ELF-1 (cell line): ENCODE results near the gene SERPINB2.
"Not testable (repeated sequence)": the region's sequence is repeated elsewhere in the genome, so short reads cannot be mapped to it uniquely, and the experiment has no call there.

Source experiments
- DNase-seq: peaks from one replicate; pipeline ENCODE4 v3.0.0-alpha.2; 2016; ENCODE audit warnings: low read depth, low spot score

The SERPINB2 gene

DNA sequence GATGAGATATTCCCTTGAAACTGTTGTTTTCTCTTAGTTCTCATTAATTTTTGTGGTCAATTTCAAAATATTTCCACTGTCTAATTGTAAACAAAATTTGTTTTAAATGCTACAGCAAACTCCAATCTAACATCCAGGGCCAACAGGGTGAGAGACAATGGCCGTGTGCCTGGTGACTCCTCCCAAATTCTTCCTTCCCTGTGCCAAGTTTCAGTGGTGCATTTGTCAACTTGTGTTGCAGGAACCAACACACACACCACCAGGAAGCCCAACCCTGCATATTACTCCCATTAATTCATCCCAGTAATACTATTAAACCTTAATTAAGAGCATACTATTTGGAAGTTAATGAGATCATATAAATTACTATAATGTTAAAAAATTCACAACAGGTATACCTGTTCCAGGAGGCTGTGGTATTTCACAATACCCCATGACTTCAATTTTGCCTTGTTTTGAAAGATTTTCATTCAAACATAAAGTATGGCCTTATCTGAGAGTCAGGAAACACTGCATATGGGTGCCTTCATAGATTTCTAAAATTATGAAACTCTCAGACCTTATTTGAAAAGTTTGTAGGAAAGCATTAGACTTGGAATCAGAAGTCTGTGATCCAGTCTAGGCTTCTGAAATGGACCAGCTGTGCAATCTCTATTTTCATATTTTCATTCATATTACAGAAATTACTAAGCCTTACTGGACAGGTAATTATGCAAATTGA is 1.1 kb downstream of the SERPINB2 start:
- DNase-seq = no peak

DNA sequence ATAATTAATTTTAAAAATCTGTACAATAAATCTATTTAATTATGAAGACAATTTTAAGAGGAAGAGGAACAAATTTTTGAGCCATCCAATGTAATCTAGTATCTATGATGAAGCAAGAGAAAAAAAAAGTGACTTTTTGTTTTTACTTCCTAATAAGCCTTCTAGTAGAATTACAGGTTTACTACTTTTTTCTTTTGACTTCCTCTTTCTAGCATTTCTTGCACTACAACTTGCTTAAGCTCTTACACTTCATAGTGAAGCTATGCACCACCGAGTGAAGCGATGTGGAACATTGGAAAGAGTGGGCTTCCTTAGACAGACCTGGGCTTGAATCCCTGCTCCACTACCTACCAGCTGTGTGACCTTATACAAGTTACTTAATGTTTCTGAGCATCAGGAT is 2.1 kb downstream of the SERPINB2 start:
- no peak for DNase-seq

DNA sequence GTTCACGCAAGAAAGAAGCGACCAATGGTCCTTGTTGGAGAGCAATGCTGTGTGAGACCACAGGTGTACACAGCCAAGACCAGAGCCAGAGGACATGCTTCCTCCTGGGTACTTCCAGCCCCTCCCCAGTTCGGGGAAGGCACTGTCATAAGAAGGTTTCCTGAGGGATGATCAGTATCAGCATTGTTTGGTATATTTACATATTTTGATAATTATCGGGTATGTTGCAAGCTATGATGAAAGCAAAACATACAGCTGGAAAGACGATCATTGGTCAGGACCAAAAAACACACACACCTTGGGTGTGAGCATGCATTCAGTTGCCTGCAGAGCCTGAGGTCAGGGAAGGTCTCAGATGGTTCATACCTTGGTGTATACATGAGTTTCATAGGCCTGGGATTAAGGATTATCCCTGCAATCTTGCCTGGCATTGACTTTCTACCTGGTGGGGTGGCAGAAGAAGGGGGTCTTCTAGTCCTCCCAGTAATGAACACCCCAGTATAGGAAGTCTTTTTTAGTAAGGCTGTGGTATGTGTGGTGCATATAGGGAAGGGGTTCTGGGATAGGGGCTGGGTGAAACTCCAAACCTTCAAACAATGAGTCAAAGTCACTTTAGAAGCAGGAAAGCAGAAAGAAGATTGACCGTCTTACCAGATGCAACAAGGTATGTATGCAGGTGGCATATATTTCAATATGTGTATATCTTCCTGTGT is 2.9 kb downstream of the SERPINB2 start:
- no peak for DNase-seq

DNA sequence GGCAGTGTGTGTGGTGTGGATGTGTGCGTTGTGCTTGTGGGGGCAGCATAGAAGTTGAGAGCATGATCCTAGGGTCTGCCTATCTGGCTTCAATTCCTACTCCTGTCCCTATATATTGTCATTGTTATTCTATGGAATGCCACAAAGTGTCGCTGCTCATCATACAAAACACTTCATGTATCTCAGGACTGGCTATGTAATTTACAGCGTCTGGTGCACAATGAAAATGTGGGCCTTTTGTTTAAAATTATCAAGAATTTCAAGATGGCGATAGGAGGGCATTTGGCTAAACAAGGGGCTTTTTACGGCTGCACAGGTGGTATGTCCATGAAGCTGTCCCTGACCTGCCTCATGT is 3.4 kb downstream of the SERPINB2 start:
- DNase-seq = no peak

DNA sequence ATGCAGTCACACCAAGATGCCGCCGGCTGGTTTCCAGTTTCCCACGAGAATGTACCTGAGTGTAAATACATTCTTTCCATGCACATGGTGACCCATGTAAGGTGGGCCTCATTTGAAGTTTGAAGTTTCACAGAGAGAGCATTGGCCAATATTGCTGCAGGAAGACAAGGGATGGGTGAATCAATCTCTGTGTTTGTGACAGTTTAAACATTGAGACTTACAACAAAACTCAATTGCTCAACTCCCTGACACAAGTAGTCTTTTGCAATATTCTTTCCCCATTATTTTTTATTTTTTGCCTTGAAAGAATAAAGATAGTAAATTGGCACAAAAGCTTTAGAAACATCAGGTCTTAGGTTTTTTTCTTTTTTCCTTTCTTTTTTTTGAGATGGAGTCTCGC is 5.1 kb downstream of the SERPINB2 start:
- no peak for DNase-seq

DNA sequence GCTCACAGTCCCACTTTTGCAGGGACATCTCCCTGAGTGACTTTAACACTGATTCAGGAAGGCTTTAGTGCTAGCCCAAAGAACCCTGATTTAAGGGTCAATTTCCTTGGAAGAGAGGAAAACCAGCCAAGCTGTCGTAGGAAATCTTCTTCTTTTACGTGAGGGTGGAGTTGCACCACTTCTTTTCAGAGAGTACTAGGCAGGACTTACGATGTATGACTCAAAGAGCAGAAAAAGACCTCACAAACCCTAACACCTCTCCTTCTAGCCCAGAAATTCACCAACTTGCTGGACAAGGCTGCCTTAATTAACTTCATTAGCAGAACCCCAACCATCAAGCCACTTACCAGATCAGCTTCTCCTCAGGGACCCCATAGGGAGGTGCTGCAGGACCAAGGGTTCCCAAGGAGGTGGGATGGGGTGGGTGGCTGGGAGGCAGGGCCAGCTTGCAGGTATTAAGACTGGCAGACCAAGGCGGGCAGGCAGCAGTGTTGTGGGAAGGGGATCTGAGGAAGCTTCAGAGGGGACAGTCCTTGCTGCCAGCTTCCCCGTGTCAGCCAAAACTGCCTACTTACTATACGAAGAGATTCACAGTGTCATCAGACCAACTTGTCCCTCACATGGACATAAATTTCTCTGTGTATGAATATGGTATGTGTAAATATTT is 6.7 kb downstream of the SERPINB2 start:
- DNase-seq = no peak

DNA sequence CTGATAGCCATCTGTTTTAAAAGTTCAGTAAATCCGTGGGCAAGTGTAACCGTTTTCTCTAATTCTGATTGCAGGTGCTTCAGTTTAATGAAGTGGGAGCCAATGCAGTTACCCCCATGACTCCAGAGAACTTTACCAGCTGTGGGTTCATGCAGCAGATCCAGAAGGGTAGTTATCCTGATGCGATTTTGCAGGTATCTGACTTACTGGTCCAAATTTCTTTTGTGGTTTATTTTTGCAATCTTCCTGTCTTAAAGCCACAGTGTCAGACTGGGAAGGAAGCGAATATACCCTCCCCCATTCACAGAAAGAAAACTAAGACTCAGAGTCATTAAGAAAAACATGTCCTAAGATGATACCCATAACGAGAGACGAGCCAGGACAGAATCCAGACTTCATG is 7.7 kb downstream of the SERPINB2 start:
- DNase-seq = no peak

DNA sequence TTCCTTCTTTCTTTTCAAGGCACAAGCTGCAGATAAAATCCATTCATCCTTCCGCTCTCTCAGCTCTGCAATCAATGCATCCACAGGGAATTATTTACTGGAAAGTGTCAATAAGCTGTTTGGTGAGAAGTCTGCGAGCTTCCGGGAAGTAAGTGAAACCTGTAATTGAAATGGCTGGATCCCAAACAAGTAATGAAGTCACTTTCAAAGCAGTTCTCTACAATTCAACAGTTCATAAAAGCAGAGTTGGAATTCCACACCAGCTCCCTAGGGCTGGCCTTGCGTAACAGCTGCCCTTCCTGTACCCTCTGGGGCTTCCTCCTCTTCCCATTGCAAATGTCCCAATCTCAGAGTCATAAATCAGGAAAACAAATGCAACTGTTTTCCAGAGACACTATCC is 9.6 kb downstream of the SERPINB2 start:
- DNase-seq = peak; percentile 23

DNA sequence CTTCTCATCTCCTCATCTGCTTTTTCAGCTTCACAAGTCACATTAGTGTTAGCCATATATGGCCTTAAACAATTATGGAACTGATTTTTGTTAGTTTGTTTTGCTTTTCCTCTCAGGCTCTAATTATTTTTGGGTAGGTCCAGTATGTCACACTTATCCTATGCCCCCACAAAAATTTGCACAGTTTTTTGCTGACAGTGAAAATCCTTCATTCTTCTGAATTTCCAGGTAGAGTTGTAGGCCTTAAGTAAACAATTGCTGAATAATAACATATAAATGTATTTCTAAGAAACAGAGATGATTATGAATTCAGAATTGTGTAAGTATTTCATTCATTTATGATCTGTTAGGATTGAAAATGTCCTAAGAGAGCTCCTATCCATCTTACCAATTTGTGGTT is 11.7 kb downstream of the SERPINB2 start:
- DNase-seq = no peak

DNA sequence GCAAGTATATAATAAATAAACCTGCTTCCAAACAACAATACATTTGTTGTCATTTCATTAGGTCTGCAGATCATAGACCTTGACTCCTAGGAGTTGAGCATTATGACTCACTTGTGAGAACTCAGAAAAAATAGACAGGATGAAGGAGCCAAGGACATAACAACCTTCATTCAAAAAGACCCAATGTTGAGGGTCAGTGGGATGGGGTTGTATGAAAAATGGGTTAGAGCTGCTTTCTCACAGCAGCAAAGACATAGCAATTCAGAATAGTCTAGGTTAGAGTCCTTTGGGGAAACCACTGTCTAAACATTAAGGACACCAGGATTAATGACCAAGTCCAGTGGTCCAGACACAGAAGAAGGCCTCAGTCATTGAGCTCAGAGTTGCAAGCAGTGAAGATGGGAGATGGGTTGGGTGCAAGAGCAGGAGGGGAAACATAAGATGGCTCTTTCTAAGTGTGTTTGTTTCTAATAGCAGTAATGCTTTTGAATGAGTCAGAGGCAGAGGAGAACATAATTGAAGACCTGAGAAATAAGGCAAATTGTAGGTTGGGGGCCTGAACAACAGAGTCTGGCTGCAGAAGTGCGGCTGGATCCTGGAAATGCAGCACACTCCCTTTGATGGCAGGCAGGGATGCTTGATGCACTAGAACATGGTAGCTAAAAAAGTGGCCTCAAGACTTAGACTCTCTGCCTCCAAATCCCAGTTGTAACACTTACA is 16.5 kb downstream of the SERPINB2 start:
- DNase-seq = no peak

DNA sequence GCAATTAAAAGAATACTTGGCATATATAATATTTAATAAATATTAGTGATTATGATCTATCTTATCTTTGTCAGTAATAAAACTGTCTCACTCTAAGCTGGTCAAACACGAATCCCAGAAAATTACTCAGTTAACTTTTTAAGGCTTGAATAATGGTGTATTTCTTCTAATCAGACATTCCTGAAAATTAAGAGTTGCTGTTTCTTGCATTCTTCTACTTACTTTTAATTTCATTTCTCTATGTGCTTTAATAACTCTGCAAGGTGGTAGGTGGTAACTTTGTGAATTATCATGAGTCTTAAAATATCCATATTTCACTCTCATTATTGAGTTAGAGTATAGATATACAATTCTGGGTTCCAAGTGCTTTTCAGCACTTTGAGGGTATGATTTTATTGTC is 17.2 kb downstream of the SERPINB2 start:
- no peak for DNase-seq

DNA sequence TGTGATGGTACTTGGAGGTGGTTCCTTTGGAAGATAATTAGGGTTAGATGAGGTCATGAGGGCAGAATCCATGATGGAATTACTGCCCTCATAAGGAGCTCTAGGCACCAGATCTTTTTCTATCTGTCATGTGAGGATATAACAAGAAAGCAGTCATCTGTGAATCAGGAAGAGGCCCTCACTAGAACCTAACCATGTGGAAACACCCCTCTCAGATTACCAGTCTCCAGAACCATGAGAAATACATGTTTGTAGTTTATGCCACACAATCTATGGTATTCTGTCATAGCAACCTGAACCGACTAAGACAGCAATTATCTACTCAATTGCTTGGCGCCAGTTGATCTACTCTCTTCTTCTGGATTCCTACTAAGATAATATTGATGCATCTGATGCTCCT is 17.9 kb downstream of the SERPINB2 start:
- DNase-seq = no peak

DNA sequence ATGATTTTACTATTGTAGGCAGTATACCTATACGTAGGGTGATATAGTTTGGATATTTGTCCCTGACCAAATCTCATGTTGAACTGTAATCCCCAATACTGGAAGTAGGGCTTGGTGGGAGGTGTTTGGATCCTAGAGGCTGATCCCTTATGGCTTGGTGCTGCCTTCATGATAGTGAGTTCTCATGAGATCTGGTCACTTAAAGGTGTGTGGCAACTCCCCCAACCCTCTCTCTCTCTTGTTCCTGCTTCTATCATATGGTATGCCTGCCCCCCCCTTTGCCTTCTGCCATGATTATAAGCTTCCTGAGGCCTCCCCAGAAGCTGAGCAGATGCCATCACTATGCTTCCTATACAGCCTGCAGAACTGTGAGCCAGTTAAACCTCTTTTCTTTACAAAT is 18.6 kb downstream of the SERPINB2 start:
- DNase-seq = no peak

DNA sequence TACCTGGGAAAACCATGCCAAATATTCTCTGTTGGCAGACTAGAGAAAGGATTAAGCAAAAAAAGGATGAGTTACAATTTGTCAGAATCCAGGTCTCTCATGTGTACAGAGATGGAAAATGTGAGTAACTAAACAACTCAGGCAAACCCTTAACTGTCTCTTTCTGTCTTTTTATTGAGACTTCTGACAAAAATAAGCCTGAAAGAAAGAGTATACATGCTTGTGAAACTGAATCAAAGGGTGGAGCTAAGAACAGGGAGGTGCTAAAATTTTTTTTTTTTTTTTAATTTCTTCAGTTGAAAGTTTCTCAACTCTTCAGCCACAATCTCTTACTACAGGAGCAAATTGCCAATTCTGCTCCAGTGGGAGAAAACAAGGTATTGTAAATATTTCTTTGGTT is 20.2 kb downstream of the SERPINB2 start, which contains the start of gene SERPINB10:
Gene SERPINB10, plus strand, starts transcription at position 295 of the 400 bp plus-strand sequence. CDS start 7,553 bp downstream, outside the sequence.
- DNase-seq = no peak

DNA sequence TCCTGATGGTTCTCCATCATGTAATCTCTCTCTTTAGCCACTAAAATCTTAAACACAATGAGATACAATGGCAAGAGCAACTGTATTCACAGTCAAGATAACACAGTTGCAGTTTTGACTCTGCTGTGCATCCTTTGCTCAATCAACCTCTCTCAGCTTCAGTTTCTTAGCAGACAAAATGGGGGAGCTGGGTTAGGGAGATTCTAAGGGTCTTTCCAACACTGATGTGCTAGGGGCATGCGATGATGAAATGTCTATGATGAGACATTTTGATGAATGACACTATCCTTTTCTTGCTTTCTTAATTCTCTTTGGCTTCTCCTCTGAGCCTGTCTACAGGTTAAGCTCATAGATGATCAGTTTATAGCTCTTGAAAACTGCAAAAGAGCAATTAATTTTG is 21.4 kb downstream of the SERPINB2 start:
- no peak for DNase-seq

DNA sequence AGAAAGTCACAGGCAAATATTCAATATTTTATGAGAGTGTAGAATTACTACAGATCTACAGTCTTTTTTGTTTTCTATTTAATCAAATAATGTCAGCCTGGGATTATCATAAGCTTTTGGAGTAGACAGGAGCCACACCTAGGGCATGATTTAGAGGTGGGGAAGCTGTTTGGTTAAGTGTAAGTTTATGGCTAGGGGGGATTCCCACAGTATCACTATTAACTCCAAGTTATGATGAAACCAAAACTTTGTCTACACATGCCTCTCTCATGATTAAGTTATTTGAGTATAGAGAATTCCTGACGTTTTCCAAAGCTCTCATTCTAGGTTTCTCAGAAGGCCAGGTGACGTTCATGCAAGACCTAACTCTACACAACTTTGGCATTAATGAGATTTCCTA is 22.4 kb downstream of the SERPINB2 start:
- no peak for DNase-seq

DNA sequence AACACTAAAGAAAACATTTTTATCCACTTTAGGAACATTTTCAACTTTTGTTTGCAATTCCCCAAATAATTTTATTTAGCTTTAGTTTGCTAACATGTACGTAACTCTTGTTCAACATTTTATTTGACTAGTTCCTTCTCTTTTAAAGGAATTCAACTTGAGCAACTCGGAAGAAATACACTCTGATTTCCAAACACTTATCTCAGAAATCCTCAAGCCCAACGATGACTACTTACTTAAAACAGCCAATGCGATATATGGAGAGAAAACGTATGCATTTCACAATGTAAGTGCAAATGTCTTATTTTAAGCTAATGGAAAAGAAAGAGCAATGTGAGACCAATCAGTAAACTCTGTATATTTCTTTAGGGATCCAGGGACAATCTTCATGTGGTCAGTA is 30.3 kb downstream of the SERPINB2 start:
- no peak for DNase-seq

DNA sequence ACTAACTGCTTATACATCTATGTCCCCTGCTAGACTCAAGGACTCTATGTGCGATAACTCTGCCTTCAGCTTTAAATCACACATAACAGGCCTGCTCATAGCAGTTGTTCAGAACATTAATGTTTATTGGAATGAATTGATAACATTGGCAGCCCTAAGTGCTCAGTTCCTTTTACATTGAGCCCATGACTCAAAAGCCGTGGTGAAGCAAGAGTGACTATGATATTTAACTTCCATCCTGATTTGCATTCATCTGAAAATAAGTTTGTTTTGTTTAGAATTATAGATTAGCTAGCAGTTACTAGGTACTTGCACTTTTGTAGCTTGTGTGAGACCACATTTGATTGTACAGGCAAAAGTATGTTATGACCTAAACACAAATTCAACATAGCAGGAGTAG is 34.5 kb downstream of the SERPINB2 start:
- DNase-seq = no peak

DNA sequence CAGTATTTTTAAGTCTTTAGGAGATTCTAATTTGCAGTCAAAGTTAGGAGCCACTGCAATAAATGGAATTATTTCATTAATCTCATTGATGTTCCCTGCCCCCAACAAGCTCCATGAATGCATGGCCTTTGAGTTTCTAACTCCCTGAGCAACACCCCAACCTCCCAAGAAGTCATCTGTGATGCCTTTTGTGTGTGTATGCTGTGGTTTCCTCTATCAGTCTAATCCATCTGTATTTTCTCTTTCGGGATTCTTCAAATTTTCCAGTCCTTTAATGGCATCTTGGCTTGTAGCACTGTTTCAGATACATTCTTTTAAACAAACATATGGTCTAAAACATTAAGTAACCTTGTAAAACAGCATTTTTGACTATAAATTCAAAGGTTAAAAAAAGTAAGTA is 37.0 kb downstream of the SERPINB2 start:
- no peak for DNase-seq

DNA sequence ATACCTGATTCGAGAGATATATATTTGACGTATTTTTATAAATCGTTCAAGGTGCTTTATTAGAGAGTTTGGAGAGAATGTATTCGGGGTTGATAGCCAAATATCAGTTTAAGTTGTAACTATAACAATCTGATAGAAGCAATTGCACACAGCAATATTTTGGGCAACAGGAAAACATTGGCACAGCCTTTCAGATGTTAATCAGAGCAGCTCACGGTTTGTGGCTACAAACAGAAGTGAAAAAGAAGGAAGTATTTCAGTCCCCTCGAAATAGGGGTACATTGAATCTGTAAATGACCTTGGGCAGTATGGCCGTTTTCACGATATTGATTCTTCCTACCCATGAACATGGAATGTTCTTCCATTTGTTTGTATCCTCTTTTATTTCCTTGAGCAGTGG is 40.8 kb downstream of the SERPINB2 start:
- DNase-seq = no peak

DNA sequence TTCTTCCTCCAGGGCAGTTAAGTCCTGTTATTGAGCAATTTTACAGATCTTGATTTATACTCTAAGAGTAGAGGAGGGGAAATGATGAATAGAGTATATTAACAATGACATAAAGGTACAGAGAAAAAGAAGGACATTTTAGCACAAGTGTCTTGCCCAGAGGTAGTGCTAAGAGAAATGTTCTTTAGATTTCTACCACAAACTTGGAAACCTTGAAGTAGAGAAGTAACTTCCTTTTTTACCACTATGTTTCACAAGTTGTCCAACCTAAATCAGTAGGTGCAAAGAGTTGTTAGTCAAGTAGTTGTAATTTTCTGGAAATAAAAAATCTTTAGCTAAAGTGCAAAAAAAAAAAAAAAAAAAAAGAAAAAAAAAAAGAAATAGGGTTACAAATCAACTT is 41.9 kb downstream of the SERPINB2 start:
- not testable (repeated sequence) for DNase-seq

DNA sequence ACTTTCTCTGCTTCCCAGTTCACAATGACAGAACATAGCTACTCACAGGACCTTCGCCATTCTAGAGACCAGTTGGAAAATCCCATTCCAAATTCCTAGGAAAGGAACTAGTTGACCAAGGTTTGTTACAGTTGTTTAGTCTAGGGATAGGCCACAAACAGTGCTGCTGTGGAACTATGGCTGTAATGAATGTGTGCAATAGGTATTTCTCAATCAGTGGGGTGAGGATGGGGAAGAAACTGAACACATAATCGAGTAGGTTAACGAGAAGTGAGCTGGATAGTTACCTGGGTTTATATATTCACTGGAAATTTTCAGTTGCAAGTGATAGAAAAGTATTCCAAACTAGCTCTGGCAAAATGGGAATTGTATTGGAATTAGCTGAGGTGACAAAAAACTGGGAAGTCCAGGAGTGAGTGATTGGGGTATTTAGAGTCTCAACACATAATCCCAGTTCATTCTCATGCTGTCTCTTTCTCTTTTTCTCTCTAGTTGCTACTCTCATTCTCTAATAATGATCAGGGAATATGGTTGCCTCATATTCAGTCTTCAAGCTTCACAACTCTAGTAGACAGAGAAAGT is 43.4 kb downstream of the SERPINB2 start:
- DNase-seq = no peak
